Transverse colon (tissue), 4 donors: ENCODE measurements around the gene PERM1. TPM values are rescaled to one million over a fixed set of nuclear protein-coding genes. Genes with fewer than 3 reads are reported as not detected.
"Not testable (repeated sequence)": the region's sequence is repeated elsewhere in the genome, so short reads cannot be mapped to it uniquely, and the experiment has no call there.

ENCODE experiments used
- DNase-seq: peaks from one replicate; pipeline ENCODE4 v3.0.0-alpha.2; 2019
- H3K27ac ChIP-seq, 4 donors: fragments of 200-600 bp; sonication (generic); 2 replicates each; pipeline ENCODE4 v1.5.1; 2016 to 2018; ENCODE audit warnings: inconsistent platforms in 4 of 4
- H3K27me3 ChIP-seq: fragments of 200-600 bp; sonication (generic); 2 replicates; pipeline ENCODE4 v1.5.1; 2017; ENCODE audit warnings: inconsistent platforms
- H3K36me3 ChIP-seq, 4 donors: fragments of 200-600 bp; sonication (generic); 2 replicates each; pipeline ENCODE4 v1.5.1; 2017 to 2019; ENCODE audit warnings: inconsistent platforms in 4 of 4
- H3K4me1 ChIP-seq, 4 donors: fragments of 200-600 bp; sonication (generic); 2 replicates each; pipeline ENCODE4 v1.5.1; 2017 to 2020; ENCODE audit warnings: inconsistent platforms in 4 of 4
- H3K4me3 ChIP-seq, 4 donors: fragments of 200-600 bp; sonication (generic); 1 replicate in 1 of 4; 2 replicates in 3 of 4; pipeline versions ENCODE4 v1.5.1 to v1.6.1; 2017 to 2019; ENCODE audit warnings: inconsistent platforms in 4 of 4
- H3K9me3 ChIP-seq, 2 donors: fragments of 200-600 bp; sonication (generic); 2 replicates each; pipeline ENCODE4 v1.5.1; 2017 to 2019; ENCODE audit warnings: inconsistent platforms in 2 of 2
- EP300 ChIP-seq: sonication (generic); formaldehyde crosslinking; IDR thresholded peaks from one replicate; pipeline ENCODE4 v1.6.1; 2017; ENCODE audit warnings: antibody characterized with exemption, low read depth
- POLR2A ChIP-seq: fragments of 450-650 bp; IDR thresholded peaks from one replicate; pipeline ENCODE4 v1.6.1; 2016; ENCODE audit warnings: antibody characterized with exemption, mild to moderate bottlenecking, moderate library complexity
- POLR2AphosphoS5 ChIP-seq, 3 donors: sonication (generic); formaldehyde crosslinking; IDR thresholded peaks; one replicate each; pipeline ENCODE4 v1.6.1; 2016; ENCODE audit warnings: antibody characterized with exemption in 3 of 3
- WGBS, 2 donors: methylation state at CpG; one replicate each; pipeline ENCODE4 v1.1.5; 2018; ENCODE audit warnings: low coverage in 1 of 2; 5-methylcytosine and 5-hydroxymethylcytosine counted together
- in situ Hi-C, 4 donors: fragments of 200-750 bp; cut with MboI; loops; one replicate each; pipeline versions ENCODE4 v1.15.0 to v1.15.1; 2017; ENCODE audit warnings: low sequenced_read_pairs in 3 of 4, low pct_ligation_motif_present in 1 of 4, low pct_unique_long_range_greater_than_20kb in 1 of 4
- intact Hi-C: fragments of 100-400 bp; cut with DNase I; formaldehyde crosslinking; loops from one replicate; pipeline ENCODE4 v1.15.1; 2023; ENCODE audit warnings: low total_unique reads
- total RNA-seq, 4 donors: library from RNA; depleted of rRNA; stranded (reverse); fragments of >200 nt; gene quantifications; one replicate each; pipeline ENCODE4 v1.1.0, GENCODE V29; 2016
- TF ChIP-seq, protein P1 (sequence below), 5 experiments: fragments of 200-600 bp in 3 of 5; fragments of 450-650 bp in 2 of 5; sonication (generic) in 3 of 5; IDR thresholded peaks; 1 replicate in 2 of 5; 2 replicates in 3 of 5; pipeline ENCODE4 v1.5.1; 2016 to 2017; ENCODE audit warnings: antibody characterized with exemption in 5 of 5, inconsistent platforms in 3 of 5, mild to moderate bottlenecking in 2 of 5, moderate library complexity in 1 of 5

Gene PERM1
- total RNA-seq, 4 donors from 2014 or later, result 0.14 TPM; not detected in 3

DNA sequence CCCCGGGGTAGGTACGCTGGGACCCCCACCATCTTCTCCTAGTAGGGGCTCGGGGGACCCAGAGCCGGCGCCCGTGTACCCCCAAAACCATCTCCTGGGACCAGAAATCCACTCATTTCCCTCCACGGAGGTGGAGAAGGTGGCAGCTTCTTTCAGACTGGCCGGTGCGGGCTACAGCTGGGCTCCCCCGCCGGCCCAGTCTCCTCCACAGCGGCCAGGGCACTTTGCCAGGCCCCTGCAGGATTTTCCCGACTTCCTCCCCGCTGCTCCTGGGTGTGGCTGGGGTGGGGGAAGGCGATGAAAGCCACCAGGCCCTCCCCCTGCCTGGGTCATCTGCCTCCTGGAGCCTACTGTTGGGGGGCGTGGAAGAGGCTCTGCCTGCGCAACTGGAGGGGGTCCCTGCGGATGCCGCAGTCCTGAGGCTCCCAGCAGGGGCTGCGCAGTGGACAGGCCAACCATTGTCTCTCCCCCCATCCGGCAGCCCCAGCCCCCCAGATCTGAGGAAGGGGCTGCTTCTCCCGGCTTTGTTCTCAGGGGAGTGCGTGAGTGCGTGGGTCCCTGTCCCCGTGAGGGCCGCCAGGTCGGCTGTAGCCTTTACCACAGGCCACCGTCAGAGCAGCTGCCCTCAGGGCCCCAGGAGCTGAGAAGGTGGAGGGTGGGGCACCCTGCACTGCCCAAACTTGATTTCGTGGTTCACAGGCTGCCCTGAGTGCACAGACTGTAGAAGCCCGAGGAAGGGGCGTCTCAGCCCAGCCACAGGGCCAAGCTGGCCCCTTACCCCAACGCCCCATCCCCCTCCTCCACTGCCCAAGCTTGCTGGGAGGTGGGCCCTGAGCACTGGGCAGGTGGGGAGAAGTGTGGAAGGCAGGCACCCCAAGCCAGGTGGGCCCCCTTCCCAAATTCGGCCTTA is 39.4 kb upstream of the PERM1 start:
- Histone ChIP-seq H3K4me3 (peak overlapping the region in 3 of 4 donors; percentile 57 to 78 (median 77)), H3K9me3 (no peaks in the 10 kb centered on the region), H3K4me1 (peaks cover 6 to 23% (median 20%) of the 10 kb centered on the region in 4 donors), H3K27ac (peak overlapping the region in 3 of 4 donors; percentile 93 to 98 (median 93)), H3K36me3 (no peaks in the 10 kb centered on the region), H3K27me3 (no peaks in the 10 kb centered on the region)
- 21% methylated on average over 30 of the region's 33 CpGs; no CpG with 5 or more reads in 1 of the 2 donors for WGBS, 2 donors
- intact Hi-C loops, result no loop called here
- TF ChIP-seq POLR2AphosphoS5 (IDR thresholded peaks at IDR 0.05) (peak in 1 of 3 donors; percentile 19), POLR2A (no peak)
- peak; percentile 75 for DNase-seq
- in situ Hi-C loops, result no loop called here

DNA sequence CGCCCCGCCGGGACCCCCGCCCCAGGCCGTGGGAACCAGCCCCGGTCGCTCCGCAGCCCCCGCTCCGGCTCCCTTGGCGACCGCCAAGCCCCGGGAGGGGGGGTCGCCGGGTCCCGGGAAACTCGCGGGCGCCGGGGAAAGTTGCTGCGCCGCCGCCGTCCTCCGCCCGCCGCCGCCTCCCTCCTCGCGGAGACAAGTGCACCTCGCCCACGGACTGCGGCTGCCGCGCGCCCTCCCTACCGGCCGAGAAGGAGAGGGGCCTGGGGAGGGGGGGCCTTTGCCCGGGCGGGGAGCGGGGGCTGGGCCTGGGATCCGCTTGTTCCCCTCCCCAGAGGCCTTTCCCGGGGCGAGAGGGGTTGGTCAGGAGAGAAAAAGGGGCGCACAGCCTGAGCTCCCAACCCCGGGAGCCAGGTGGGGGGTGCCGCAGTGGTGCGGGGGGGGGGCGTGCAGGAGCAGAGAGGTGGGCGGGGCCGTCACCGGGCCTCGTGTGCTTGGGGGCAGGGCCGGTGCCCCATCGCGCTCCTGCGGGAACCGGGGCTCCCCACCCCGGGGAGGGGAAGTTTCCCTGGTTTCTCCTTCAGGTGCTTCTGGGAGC is 38.6 kb upstream of the PERM1 start:
- in situ Hi-C loops (no loop called here), intact Hi-C loops (no loop called here)
- TF ChIP-seq POLR2A (no peak), POLR2AphosphoS5 (IDR thresholded peaks at IDR 0.05) (no peak), EP300 (no peak)
- TF ChIP-seq, protein P1, sequence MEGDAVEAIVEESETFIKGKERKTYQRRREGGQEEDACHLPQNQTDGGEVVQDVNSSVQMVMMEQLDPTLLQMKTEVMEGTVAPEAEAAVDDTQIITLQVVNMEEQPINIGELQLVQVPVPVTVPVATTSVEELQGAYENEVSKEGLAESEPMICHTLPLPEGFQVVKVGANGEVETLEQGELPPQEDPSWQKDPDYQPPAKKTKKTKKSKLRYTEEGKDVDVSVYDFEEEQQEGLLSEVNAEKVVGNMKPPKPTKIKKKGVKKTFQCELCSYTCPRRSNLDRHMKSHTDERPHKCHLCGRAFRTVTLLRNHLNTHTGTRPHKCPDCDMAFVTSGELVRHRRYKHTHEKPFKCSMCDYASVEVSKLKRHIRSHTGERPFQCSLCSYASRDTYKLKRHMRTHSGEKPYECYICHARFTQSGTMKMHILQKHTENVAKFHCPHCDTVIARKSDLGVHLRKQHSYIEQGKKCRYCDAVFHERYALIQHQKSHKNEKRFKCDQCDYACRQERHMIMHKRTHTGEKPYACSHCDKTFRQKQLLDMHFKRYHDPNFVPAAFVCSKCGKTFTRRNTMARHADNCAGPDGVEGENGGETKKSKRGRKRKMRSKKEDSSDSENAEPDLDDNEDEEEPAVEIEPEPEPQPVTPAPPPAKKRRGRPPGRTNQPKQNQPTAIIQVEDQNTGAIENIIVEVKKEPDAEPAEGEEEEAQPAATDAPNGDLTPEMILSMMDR (IDR thresholded peaks at IDR 0.05), result no peak
- WGBS, 2 donors, result 0% methylated on average over 28 of the region's 59 CpGs; no CpG with 5 or more reads in 1 of the 2 donors
- H3K4me3 ChIP-seq, result peak overlapping the region; percentile 57 to 78 (median 73)
- peak overlapping the region; percentile 92 to 98 (median 93) for H3K27ac ChIP-seq
- H3K36me3 ChIP-seq, result no peaks in the 10 kb centered on the region
- no peaks in the 10 kb centered on the region for H3K27me3 ChIP-seq
- H3K9me3 ChIP-seq, result no peaks in the 10 kb centered on the region
- H3K4me1 ChIP-seq, result peaks cover 6 to 23% (median 20%) of the 10 kb centered on the region in 4 donors
- no peak for DNase-seq

DNA sequence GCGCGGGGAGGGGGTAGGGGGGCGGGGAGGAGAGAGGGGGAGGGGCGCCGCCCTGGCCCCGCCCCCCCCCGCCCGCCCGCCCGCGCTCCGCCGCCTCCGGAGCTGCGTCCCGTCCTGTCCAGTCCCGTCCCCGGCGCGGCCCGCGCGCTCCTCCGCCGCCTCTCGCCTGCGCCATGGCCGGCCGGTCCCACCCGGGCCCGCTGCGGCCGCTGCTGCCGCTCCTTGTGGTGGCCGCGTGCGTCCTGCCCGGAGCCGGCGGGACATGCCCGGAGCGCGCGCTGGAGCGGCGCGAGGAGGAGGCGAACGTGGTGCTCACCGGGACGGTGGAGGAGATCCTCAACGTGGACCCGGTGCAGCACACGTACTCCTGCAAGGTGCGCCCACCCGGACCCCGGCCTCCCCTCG is 38.1 kb upstream of the PERM1 start, which contains the start of gene AGRN:
AGRN (plus strand) TSS at position 121 of the 405 bp plus-strand sequence; CDS start at position 174, 53 bp downstream.
- Histone ChIP-seq H3K27me3 (no peaks in the 10 kb centered on the region), H3K9me3 (no peaks in the 10 kb centered on the region), H3K4me3 (peak within 1 kb of the TSS; percentile 57 to 79 (median 78)), H3K36me3 (no peaks in the 10 kb centered on the region), H3K4me1 (peaks cover 6 to 25% (median 20%) of the 10 kb centered on the region in 4 donors), H3K27ac (peak within 1 kb of the TSS; percentile 92 to 98 (median 93))
- peak; percentile 45 for DNase-seq
- TF ChIP-seq POLR2AphosphoS5 (IDR thresholded peaks at IDR 0.05) (no peak), EP300 (no peak), POLR2A (no peak)
- TF ChIP-seq, protein P1 (IDR thresholded peaks at IDR 0.05), result no peak
- in situ Hi-C loops, result no loop called here
- WGBS, 2 donors, result 1% methylated on average over 23 of the region's 58 CpGs; no CpG with 5 or more reads in 1 of the 2 donors
- intact Hi-C loops, result loop anchor here (10.0 kb wide), 1 partner anchor 355 kb away; the partner anchor contains the start of gene AURKAIP1

DNA sequence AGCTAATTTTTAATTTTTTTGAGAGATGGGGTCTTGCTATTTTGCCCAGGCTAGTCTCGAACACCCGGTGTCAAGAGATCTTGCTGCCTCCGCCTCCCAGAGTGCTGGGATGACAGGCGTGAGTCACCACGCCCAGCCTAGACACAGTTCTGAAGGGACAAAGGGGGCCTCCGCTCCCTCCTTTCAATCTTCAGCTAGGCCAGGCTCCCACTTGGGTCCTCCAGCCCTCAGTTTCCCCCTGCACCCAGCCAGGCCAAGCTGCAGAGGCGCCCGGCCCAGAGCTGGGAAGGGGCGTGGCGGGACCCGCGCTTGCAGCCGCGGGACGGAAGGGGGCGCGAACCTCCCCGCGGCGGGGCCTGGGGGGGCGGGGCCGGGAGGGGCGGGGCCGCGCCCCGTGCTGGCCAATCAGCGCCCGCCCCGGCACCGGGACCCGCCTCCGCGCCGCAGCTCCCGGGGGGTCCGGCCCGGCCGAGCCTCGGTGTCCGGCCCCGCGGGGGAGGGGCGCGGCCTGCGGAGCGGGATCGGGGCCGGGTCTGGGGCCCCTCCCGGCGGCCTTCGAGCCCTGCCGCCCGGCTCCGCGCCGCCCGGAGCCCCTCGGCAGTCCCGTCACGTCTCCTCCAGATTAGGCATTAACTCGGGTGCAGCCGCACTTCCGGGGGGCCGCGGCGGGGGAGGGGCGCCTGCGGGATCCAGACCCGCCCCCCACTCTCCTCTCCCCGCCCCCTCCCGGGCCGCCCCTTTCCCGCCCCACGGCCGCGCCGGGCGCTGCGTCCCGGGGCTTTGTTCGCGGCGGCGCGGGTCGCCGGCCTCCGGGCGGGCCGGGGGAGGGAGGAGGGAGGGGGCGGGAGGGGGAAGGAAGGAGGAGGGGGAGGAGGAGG is 37.5 kb upstream of the PERM1 start:
- in situ Hi-C loops (no loop called here), intact Hi-C loops (loop anchor here (10.0 kb wide), 1 partner anchor 355 kb away; the partner anchor contains the start of gene AURKAIP1)
- DNase-seq, result peak; percentile 87
- H3K27ac ChIP-seq, result peak overlapping the region; percentile 92 to 98 (median 93)
- no peaks in the 10 kb centered on the region for H3K36me3 ChIP-seq
- peak overlapping the region; percentile 57 to 79 (median 78) for H3K4me3 ChIP-seq
- H3K27me3 ChIP-seq, result no peaks in the 10 kb centered on the region
- H3K4me1 ChIP-seq, result peaks cover 9 to 30% (median 22%) of the 10 kb centered on the region in 4 donors
- TF ChIP-seq POLR2AphosphoS5 (IDR thresholded peaks at IDR 0.05), result no peak
- TF ChIP-seq, protein P1 (IDR thresholded peaks at IDR 0.05), result peak; percentile 41 to 63 (median 49)
- 7% methylated on average over 13 of the region's 91 CpGs; no CpG with 5 or more reads in 1 of the 2 donors for WGBS, 2 donors
- H3K9me3 ChIP-seq, result no peaks in the 10 kb centered on the region

DNA sequence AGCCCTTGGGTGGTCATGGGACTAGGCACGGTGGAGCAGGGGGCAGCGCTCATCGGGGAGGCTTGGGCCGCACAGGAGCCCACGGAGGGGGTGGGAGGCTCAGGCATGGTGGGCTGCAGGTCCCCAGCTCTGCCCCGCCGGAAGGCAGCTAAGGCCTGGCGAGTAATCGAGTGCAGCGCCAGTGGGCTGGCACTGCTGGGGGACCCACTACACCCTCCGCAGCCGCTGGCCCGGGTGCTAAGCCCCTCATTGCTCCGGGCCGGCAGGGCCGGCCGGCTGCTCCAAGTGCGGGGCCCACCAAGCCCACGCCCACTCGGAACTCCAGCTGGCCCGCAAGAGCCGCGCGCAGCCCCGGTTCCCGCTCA is 36.4 kb upstream of the PERM1 start:
- H3K4me3 ChIP-seq, H3K36me3 ChIP-seq, H3K27me3 ChIP-seq, DNase-seq, H3K9me3 ChIP-seq, H3K27ac ChIP-seq, in situ Hi-C loops: not testable (repeated sequence)
- H3K4me1 ChIP-seq, result peaks cover 9 to 38% (median 31%) of the 10 kb centered on the region in 4 donors
- intact Hi-C loops, result loop anchor here (10.0 kb wide), 1 partner anchor 356 kb away; the partner anchor contains the start of gene AURKAIP1
- 93% methylated on average over 24 of the region's 26 CpGs; no CpG with 5 or more reads in 1 of the 2 donors for WGBS, 2 donors
